Cortex of kidney (tissue), 1 donor: Measurements from ENCODE around the gene UNCX.

ENCODE experiments used
- DNase-seq: peaks from one replicate; lab custom pipeline; 2025; lab: John Stamatoyannopoulos, UW

Gene UNCX

GRCh38 chr7:1232103-1232466, 587 bp upstream of the UNCX start:
- DNase-seq: no peak

- no peak for DNase-seq
Observed at GRCh38 chr7:1233333-1234048, 819 bp downstream of the UNCX start.

GRCh38 chr7:1234049-1234880, 1.6 kb downstream of the UNCX start:
- DNase-seq: no peak

- DNase-seq: no peak
Observed at GRCh38 chr7:1234881-1235500, 2.3 kb downstream of the UNCX start.

GRCh38 chr7:1235501-1236131, 2.9 kb downstream of the UNCX start:
- no peak for DNase-seq

- no peak for DNase-seq
Observed at GRCh38 chr7:1236132-1236661, 3.5 kb downstream of the UNCX start.

- no peak for DNase-seq
Observed at GRCh38 chr7:1236831-1237701, 4.4 kb downstream of the UNCX start.

GRCh38 chr7:1237704-1238255, 5.1 kb downstream of the UNCX start:
- no peak for DNase-seq

- DNase-seq: no peak
Observed at GRCh38 chr7:1238450-1238882, 5.8 kb downstream of the UNCX start.

GRCh38 chr7:1238931-1239802, 6.5 kb downstream of the UNCX start:
- no peak for DNase-seq

- DNase-seq: no peak
Observed at GRCh38 chr7:1239803-1240516, 7.3 kb downstream of the UNCX start.

- DNase-seq: no peak
Observed at GRCh38 chr7:1240517-1241257, 8.0 kb downstream of the UNCX start.

- no peak for DNase-seq
Observed at GRCh38 chr7:1241258-1241602, 8.6 kb downstream of the UNCX start.

- no peak for DNase-seq
Observed at GRCh38 chr7:1241603-1242255, 9.1 kb downstream of the UNCX start.

GRCh38 chr7:1242256-1242605, 9.6 kb downstream of the UNCX start:
- no peak for DNase-seq

GRCh38 chr7:1242606-1243289, 10.1 kb downstream of the UNCX start:
- no peak for DNase-seq

GRCh38 chr7:1243290-1243963, 10.8 kb downstream of the UNCX start:
- no peak for DNase-seq
